SK-N-MC (cell line): ENCODE data around the gene ALDOB.

Experiments
- EZH2 ChIP-seq: fragments of 200-600 bp; sonication (generic); IDR thresholded peaks from one replicate; pipeline ENCODE4 v1.6.1; 2017; ENCODE audit warnings: antibody characterized with exemption
- FOXP2 ChIP-seq: optimal IDR thresholded peaks from 2 replicates; pipeline ENCODE3; 2011; ENCODE audit warnings: mild to moderate bottlenecking, moderate library complexity; ENCODE audit not compliant: insufficient read depth; ENCODE audit errors: extremely low read length, control extremely low read depth
- POLR2AphosphoS5 ChIP-seq: IDR thresholded peaks from 2 replicates; pipeline ENCODE4 v1.6.1; 2012; ENCODE audit warnings: mild to moderate bottlenecking, low read depth, low read length, borderline replicate concordance

DNA sequence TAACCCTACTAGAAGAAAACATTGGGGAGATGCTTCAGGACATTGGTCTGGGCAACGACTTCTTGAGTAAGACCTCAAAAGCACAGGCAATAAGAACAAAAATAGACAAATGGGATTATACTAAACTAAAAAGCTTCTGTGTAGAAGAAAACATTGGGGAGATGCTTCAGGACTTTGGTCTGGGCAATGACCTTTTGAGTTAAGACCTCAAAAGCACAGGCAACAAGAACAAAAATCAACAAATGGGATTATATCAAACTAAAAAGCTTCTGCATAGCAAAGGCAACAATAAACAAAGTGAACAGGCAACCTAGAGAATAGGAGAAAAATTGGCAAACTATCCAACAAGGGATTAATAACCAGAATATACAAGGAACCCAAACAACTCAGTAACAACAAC is 40.9 kb downstream of the ALDOB start:
- no peak for TF ChIP-seq EZH2
- TF ChIP-seq POLR2AphosphoS5 = no peak
- TF ChIP-seq FOXP2 = no peak
